ENCODE measurements around the gene EPB41. TPM values are rescaled to one million over a fixed set of nuclear protein-coding genes. Genes with fewer than 3 reads are reported as not detected.
"Not testable (repeated sequence)": the region's sequence is repeated elsewhere in the genome, so short reads cannot be mapped to it uniquely, and the experiment has no call there.

Gene EPB41
- polyA plus RNA-seq, 4 donors: 50.3 to 59.0 (median 55.1) TPM

GRCh38 chr1:28925350-28925891, 11.1 kb downstream of the EPB41 start:
- DNase-seq (ENCODE audit: low read depth in 4 of 4, low spot score in 3 of 4): no peak

- DNase-seq (ENCODE audit: low read depth in 4 of 4, low spot score in 3 of 4): no peak
Measured at GRCh38 chr1:28926629-28927265, 12.4 kb downstream of the EPB41 start.

- no peak for DNase-seq (ENCODE audit: low read depth in 4 of 4, low spot score in 3 of 4)
Measured at GRCh38 chr1:28927266-28927647, 12.9 kb downstream of the EPB41 start.

DNA sequence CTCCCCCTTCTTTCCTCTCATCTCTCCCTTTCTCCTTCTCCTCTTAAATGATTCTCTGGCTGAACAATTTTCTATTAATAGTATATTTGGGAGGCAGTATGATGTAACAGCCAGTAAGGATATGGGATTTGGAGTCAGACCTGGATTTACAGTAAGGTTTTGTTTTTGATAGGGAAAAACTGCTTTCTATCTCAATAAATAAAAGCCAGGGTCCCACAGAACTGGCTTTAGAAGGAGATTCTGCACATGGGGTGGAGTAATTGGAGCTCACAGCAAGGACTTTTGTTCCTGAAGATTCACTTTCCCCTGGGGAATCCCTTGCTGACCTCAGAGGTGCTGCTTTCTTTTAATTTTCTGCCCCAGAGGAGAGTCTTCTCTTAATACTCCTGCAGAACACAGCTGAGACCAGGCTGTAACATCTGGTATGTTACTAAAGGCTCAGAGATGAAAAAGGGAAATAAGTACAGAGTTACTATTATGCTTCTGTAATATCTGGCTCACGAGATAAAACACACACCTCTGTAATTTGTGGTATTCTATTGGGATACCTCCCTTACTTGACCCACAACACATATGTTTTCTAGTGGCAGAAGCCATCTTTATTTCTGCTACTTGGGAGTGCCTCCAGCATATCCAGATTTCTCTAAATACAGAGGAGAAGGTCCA, 13.4 kb downstream of the EPB41 start:
- DNase-seq (ENCODE audit: low read depth in 4 of 4, low spot score in 3 of 4): no peak

GRCh38 chr1:28928314-28928941, 14.1 kb downstream of the EPB41 start:
- DNase-seq (ENCODE audit: low read depth in 4 of 4, low spot score in 3 of 4): no peak

GRCh38 chr1:28933277-28933676, 18.9 kb downstream of the EPB41 start:
- DNase-seq (ENCODE audit: low read depth in 4 of 4, low spot score in 3 of 4): no peak

- DNase-seq (ENCODE audit: low read depth in 4 of 4, low spot score in 3 of 4): no peak
Measured at GRCh38 chr1:28933918-28934317, 19.5 kb downstream of the EPB41 start.

DNA sequence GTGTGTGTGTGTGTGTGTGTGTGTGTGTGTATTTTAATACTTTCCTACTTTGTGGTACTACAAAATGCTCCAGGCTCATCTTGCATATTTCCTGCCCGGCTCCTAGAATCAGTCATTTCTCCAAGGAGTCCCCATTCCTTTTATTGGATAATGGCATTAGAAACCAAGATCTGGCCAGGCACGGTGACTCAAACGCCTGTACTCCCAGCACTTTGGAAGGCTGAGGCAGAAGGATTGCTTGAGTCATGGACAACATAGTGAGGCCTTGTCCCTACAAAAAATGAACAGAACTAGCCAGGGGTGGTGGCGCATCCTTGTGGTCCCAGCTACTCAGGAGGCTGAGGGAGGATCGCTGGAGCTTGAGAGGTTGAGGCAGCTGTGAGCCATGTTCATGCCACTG, 20.3 kb downstream of the EPB41 start:
- DNase-seq (ENCODE audit: low read depth in 4 of 4, low spot score in 3 of 4): no peak

DNA sequence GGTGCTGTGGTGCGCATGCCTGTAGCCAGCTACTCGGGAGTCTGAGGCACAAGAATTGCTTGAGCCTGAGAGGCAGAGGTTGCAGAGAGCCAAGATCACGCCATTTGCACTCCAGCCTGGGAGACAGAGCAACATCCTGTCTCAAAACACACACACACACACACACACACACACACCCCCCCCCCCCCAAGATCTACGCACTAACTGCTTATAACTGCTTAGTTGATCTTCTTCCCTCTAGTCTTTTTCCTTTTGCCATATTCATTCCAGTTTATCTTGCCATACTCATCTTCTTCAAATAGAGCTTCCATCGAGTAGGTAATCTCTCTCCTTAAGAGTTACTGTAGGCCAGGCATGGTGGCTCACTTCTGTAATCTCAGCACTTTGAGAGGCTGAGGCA, 20.9 kb downstream of the EPB41 start:
- DNase-seq (ENCODE audit: low read depth in 4 of 4, low spot score in 3 of 4): no peak

DNA sequence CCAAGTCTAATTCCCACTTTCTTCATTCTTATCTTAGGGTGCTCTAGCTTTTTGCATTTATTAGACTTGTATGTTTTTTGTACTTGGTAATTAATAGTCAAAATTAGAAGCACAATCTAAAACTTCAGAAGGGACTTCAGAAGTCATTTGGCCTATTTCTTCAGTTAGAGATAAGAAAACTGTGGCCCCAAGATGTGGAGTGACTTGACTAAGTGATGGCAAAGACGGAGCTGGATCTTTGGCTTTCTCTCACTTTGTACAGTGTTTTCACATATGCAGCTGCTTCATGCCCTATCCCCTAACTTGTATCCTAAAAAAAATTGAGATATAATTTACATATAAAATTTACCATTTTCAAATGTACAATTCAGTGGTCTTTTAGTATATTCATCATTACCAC, 21.7 kb downstream of the EPB41 start:
- no peak for DNase-seq (ENCODE audit: low read depth in 4 of 4, low spot score in 3 of 4)

GRCh38 chr1:28936528-28936927, 22.2 kb downstream of the EPB41 start:
- DNase-seq (ENCODE audit: low read depth in 4 of 4, low spot score in 3 of 4): no peak

DNA sequence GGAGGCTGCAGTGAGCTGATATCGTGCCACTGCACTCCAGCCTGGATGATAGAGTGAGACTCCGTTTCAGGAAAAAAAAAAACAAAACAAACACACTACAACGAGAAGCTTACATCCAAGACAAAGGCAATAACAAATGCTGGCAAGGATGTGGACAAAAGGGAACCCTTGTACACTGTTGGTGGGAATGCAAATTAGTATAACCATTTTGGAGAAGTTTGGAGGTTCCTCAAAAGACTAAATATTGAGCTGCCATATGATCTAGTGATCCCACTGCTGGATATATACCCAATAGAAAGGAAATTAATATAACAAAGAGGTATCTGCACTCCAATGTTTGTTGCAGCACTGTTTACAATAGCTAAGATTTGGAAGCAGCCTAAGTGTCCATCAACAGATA, 29.2 kb downstream of the EPB41 start:
- DNase-seq (ENCODE audit: low read depth in 4 of 4, low spot score in 3 of 4): not testable (repeated sequence)

GRCh38 chr1:28950006-28950405, 35.6 kb downstream of the EPB41 start:
- DNase-seq (ENCODE audit: low read depth in 4 of 4, low spot score in 3 of 4): no peak

- DNase-seq (ENCODE audit: low read depth in 4 of 4, low spot score in 3 of 4): no peak
Measured at GRCh38 chr1:28950449-28950848, 36.1 kb downstream of the EPB41 start.

DNA sequence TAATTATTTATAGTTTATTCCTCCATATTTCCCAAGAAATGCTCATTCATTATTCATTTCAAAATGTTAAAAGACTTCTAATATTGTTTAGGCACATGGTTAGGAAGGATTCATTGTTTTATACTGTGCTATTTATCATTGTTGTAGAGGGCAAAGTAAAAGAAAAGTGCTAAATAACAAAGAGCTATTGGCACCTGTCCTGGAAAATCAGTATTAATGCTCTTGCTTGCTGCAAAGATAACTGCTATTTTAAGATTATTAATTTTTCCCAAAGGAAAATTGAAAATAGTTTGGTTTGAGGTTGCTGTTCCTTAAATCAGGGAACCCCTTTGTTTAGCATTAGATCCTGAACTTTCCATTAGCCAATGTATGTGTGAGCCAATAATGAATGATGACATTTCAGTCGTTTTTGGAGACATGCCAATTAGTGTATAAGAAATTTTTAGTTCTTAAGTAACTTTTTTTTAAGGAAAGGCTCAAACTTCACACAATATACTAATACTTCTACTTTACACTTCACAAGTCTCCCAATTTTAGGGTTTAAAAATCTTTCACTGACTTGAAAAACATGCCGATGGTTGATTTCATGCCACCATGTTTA, 39.9 kb downstream of the EPB41 start:
- DNase-seq (ENCODE audit: low read depth in 4 of 4, low spot score in 3 of 4): no peak

GRCh38 chr1:28956038-28956464, 41.7 kb downstream of the EPB41 start:
- no peak for DNase-seq (ENCODE audit: low read depth in 4 of 4, low spot score in 3 of 4)

DNA sequence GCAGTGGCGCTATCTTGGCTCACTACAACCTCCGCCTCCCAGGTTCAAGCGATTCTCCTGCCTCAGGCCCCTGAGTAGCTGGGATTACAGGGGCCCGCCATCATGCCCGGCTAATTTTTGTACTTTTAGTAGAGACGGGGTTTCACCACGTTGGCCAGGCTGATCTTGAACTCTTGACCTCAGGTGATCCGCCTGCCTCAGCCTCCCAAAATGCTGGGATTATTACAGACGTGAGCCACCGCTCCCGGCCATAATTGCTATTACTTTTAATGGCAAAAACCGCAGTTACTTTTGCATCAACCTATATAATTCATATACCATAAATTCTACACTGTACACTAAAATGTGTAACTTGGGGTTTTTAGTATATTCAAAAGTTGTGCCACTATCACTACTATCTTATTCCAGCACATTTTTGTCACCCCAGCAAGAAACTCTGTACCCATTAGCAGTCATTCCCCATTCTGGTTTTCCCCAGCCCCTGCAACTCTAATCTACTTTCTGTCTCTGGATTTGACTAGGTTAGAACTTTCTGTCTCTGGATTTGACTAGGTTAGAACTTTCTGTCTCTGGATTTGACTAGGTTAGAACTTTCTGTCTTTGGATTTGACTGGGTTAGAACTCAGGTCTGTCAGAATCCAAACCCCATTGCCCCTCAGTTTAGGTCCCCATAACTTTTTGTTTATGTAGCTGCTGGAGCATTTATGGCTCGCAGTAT, 47.9 kb downstream of the EPB41 start:
- DNase-seq (ENCODE audit: low read depth in 4 of 4, low spot score in 3 of 4): not testable (repeated sequence)

GRCh38 chr1:28965271-28965870, 51.0 kb downstream of the EPB41 start:
- no peak for DNase-seq (ENCODE audit: low read depth in 4 of 4, low spot score in 3 of 4)

DNA sequence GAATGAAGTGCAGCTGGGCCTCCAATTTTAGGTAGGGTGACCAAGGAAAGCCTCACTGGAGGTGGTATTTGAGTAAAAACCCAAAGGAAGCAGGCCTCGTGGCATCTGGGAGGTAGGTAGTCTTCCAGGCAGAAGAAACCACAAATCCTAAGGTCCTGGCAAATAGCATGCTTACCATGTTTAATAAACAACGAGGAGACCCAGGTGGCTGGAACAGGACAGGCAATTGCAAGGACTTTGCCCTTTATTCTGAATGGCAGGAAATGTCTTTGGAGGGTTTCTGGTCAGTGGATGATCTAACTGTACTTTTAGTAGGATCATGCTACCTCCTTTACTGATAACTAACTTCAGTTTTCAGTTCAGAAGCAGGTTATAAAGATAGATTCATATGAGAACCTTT, 52.2 kb downstream of the EPB41 start:
- DNase-seq (ENCODE audit: low read depth in 4 of 4, low spot score in 3 of 4): no peak

DNA sequence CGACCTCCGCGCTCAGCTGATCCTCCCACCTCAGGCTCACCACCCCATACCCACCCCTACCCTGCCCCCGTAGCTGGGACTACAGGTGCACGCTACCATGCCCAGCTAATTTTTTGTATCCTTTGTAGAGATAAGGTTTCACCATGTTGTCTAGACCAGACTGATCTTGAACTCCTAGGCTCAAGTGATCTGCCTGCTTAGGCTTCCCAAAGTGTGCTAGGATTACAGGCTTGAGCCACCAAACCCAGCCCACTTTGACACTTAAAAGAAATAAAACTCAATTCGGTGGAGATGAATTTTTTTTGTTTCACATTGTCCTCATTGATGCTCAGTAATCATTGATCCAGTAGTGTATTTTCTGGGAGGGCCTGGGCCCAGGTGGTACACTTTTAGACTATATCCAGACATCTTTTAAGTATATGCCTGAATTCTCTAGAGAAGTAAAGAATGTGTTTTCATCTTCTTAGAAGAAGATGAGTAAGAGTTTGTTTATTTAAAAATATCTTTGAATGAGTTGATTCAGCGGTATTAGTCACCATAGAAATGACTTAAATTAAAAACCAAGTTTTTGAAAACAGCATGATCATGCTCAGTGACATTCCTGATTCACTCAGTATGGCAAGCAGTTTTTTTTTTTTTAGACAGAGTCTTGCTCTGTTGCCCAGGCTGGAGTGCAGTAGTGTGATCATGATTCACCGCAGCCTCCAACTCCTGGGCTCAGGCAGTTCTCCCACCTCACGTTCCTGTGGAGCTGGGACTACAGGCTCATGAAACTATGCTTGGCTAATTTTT, 57.8 kb downstream of the EPB41 start:
- no peak for DNase-seq (ENCODE audit: low read depth in 4 of 4, low spot score in 3 of 4)

Data from left renal pelvis (tissue), 4 donors.